Tongue (tissue), 1 donor: Measurements from ENCODE around the gene BIK. TPM values are rescaled to one million over a fixed set of nuclear protein-coding genes. Genes with fewer than 3 reads are reported as not detected.

Experiments
- total RNA-seq: library from RNA; depleted of rRNA; stranded (reverse); fragments of >200 nt; gene quantifications from one replicate; pipeline ENCODE4 v1.2.3, GENCODE V29; 2014

The BIK gene
- total RNA-seq, 1 donor from 2014 or later, result 1.0 TPM

Other genes with a start within 250 kb of the BIK start
- gene PACSIN2, start 95.6 kb upstream of the BIK start, total RNA-seq, result 49.1 TPM
- gene TTLL1, start 21.4 kb upstream of the BIK start, total RNA-seq, result 7.9 TPM
- 9.0 TPM for gene MCAT, start 32.6 kb downstream of the BIK start, total RNA-seq
- gene TSPO, start 40.8 kb downstream of the BIK start, total RNA-seq, result 179 TPM
- gene TTLL12, start 76.4 kb downstream of the BIK start, total RNA-seq, result 23.6 TPM
- gene SCUBE1, start 232.6 kb downstream of the BIK start, total RNA-seq, result 0.41 TPM